Lower leg skin (tissue), 4 donors: ENCODE data around the gene BUB1B. TPM values are rescaled to one million over a fixed set of nuclear protein-coding genes. Genes with fewer than 3 reads are reported as not detected.

Experiments used
- DNase-seq, 2 donors: peaks; one replicate each; pipeline ENCODE4 v3.0.0-alpha.2; 2019; ENCODE audit warnings: low spot score in 2 of 2
- H3K4me3 ChIP-seq: fragments of 200-600 bp; sonication (generic); 2 replicates; pipeline ENCODE4 v1.5.1; 2017; ENCODE audit warnings: mild to moderate bottlenecking, low read depth; ENCODE audit not compliant: poor library complexity, severe bottlenecking
- CTCF ChIP-seq, 3 donors: fragments of 450-650 bp; IDR thresholded peaks; one replicate each; pipeline ENCODE4 v1.5.1; 2016; ENCODE audit warnings: antibody characterized with exemption in 3 of 3, mild to moderate bottlenecking in 3 of 3, moderate library complexity in 2 of 3
- POLR2A ChIP-seq, 2 donors: fragments of 450-650 bp; IDR thresholded peaks; one replicate each; pipeline ENCODE4 v1.6.1; 2016 to 2017; ENCODE audit warnings: antibody characterized with exemption in 2 of 2, mild to moderate bottlenecking in 1 of 2, moderate library complexity in 1 of 2
- WGBS, 2 donors: methylation state at CpG; one replicate each; pipeline ENCODE4 v1.1.5; 2018; 5-methylcytosine and 5-hydroxymethylcytosine counted together
- intact Hi-C: fragments of 100-400 bp; cut with DNase I; formaldehyde crosslinking; loops from one replicate; pipeline ENCODE4 v1.15.0; 2023; ENCODE audit warnings: low total_unique reads
- total RNA-seq, 4 donors: library from RNA; depleted of rRNA; stranded (reverse); fragments of >200 nt; gene quantifications; one replicate each; pipeline ENCODE4 v1.1.0, GENCODE V29; 2016

Gene BUB1B
- total RNA-seq, 4 donors from 2014 or later: 1.3 to 4.5 (median 2.1) TPM

- DNase-seq: no peak
- no peak for TF ChIP-seq POLR2A (IDR thresholded peaks at IDR 0.05)
- no peak for TF ChIP-seq CTCF (IDR thresholded peaks at IDR 0.05)
- intact Hi-C loops: no loop called here
- no peak overlapping the region for H3K4me3 ChIP-seq
- 68 to 69% methylated on average over 8 of the region's 8 CpGs for WGBS, 2 donors
Observed at GRCh38 chr15:40258544-40258943, 97.7 kb downstream of the BUB1B start.

GRCh38 chr15:40259021-40259420, 98.2 kb downstream of the BUB1B start:
- WGBS, 2 donors: 66% methylated on average over 7 of the region's 7 CpGs
- TF ChIP-seq CTCF (IDR thresholded peaks at IDR 0.05) (no peak), POLR2A (IDR thresholded peaks at IDR 0.05) (no peak)
- DNase-seq: no peak
- intact Hi-C loops: no loop called here
- H3K4me3 ChIP-seq: no peak overlapping the region

GRCh38 chr15:40263024-40263754, 102.3 kb downstream of the BUB1B start:
- TF ChIP-seq POLR2A (IDR thresholded peaks at IDR 0.05) (no peak), CTCF (IDR thresholded peaks at IDR 0.05) (no peak)
- no peak for DNase-seq
- no peak overlapping the region for H3K4me3 ChIP-seq
- intact Hi-C loops: no loop called here
- 44 to 63% methylated on average over 12 of the region's 12 CpGs for WGBS, 2 donors

DNA sequence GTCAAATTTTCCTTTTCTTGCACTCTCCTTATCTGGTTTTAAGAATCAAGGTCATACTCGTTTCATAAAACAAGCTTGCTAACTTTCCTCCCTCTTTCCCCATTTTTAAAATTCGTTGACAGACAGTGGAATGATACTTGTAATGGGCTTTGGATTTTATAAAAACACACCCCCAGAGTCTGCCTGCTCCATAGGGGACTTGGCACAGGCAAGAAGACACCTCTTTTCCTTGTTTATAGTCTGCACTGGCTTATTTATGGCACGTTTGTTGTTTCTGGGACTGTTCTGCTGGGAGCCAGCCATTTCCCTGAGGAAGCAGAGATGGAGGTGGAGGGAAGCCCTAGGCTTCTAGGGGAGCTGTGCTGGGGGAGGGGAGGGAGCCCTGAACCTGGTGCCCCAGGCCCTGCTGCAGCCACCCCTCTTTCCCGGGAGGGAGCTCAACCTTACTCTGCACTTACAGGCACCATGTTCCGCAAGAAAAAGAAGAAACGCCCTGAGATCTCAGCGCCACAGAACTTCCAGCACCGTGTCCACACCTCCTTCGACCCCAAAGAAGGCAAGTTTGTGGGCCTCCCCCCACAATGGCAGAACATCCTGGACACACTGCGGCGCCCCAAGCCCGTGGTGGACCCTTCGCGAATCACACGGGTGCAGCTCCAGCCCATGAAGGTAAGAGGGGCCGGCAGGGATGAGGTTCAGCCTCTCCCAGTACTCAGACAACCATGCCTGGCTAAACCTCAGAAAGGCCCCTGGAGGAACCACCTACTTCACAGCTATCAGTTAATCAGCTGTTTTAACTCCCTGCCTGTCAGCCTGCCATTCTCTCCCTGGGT, 103.7 kb downstream of the BUB1B start:
- intact Hi-C loops: no loop called here
- DNase-seq: no peak
- TF ChIP-seq CTCF (IDR thresholded peaks at IDR 0.05) (no peak), POLR2A (IDR thresholded peaks at IDR 0.05) (no peak)
- 79 to 83% methylated on average over 16 of the region's 16 CpGs for WGBS, 2 donors
- no peak overlapping the region for H3K4me3 ChIP-seq

GRCh38 chr15:40265355-40265754, 104.5 kb downstream of the BUB1B start:
- DNase-seq: no peak
- 84 to 85% methylated on average over 10 of the region's 10 CpGs for WGBS, 2 donors
- intact Hi-C loops: no loop called here
- TF ChIP-seq POLR2A (IDR thresholded peaks at IDR 0.05) (no peak), CTCF (IDR thresholded peaks at IDR 0.05) (no peak)
- no peak overlapping the region for H3K4me3 ChIP-seq
